ENCODE measurements around the gene GPATCH4.

The GPATCH4 gene

GRCh38 chr1:156602557-156602993 is 1.3 kb upstream of the GPATCH4 start:
- peak in 2 of 3 experiments; percentile 14 to 19 for TF ChIP-seq CTCF (IDR thresholded peaks at IDR 0.05; ENCODE audit: unreplicated experiment in 3 of 3)
- H3K27me3 Mint-ChIP-seq (ENCODE audit: low read depth) = no peaks in the 10 kb centered on the region
- peak overlapping the region in 2 of 3 experiments; percentile 40 to 67 for H3K27ac Mint-ChIP-seq
- peaks cover 9% of the 10 kb centered on the region for H3K36me3 Mint-ChIP-seq (ENCODE audit: low read depth)
- H3K9me3 Mint-ChIP-seq = no peaks in the 10 kb centered on the region
- H3K4me3 Mint-ChIP-seq = peak overlapping the region; percentile 65 to 79 (median 74)
- H3K4me1 Mint-ChIP-seq = peaks cover 10% of the 10 kb centered on the region

DNA sequence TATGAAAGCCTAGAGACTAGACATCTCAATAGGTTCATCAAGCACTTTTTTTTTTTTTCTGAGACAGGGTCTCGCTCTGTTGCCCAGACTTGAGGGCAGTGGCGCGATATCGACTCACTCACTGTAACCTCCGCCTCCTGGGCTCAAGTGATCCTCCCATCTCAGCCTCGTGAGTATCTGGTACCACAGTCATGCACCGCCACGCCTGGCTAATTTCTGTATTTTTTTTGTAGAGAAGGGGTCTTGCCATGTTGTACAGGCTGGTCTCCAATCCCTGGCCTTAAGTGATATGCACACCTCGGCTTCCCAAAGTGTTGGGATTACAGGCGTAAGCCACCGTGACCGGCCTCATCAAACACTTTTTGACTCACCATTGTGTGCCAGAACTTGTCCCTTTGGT is 613 bp upstream of the GPATCH4 start:
- H3K4me1 Mint-ChIP-seq = peaks cover 10% of the 10 kb centered on the region
- H3K27ac Mint-ChIP-seq = peak overlapping the region; percentile 57 to 84 (median 82)
- no peaks in the 10 kb centered on the region for H3K27me3 Mint-ChIP-seq (ENCODE audit: low read depth)
- H3K36me3 Mint-ChIP-seq (ENCODE audit: low read depth) = peaks cover 13% of the 10 kb centered on the region
- TF ChIP-seq CTCF (IDR thresholded peaks at IDR 0.05; ENCODE audit: unreplicated experiment in 3 of 3) = no peak
- H3K9me3 Mint-ChIP-seq = no peaks in the 10 kb centered on the region
- peak overlapping the region; percentile 91 to 99 (median 97) for H3K4me3 Mint-ChIP-seq

DNA sequence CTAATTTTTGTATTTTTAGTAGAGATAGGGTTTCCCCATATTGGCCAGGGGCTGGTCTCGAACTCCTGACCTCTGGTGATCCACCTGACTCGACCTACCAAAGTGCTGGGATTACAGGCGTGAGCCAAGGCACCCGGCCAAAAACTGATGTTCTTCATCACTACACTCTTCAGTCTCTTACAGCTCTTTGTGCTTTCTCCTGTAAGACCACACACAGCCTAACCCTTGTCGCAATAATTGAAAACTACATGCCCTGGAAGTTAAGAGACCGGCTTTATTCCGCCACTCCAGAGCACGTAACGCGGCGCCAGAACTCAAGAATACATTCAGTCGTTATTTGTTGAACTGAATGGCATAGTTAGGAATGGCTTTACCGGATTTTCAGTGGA is 552 bp downstream of the GPATCH4 start:
- Mint-ChIP-seq H3K4me3 (peak overlapping the region; percentile 91 to 99 (median 97)), H3K4me1 (peaks cover 10% of the 10 kb centered on the region), H3K27me3 (ENCODE audit: low read depth) (no peaks in the 10 kb centered on the region), H3K9me3 (no peaks in the 10 kb centered on the region), H3K27ac (peak overlapping the region; percentile 57 to 84 (median 82)), H3K36me3 (ENCODE audit: low read depth) (peaks cover 21% of the 10 kb centered on the region)
- no peak for TF ChIP-seq CTCF (IDR thresholded peaks at IDR 0.05; ENCODE audit: unreplicated experiment in 3 of 3)

DNA sequence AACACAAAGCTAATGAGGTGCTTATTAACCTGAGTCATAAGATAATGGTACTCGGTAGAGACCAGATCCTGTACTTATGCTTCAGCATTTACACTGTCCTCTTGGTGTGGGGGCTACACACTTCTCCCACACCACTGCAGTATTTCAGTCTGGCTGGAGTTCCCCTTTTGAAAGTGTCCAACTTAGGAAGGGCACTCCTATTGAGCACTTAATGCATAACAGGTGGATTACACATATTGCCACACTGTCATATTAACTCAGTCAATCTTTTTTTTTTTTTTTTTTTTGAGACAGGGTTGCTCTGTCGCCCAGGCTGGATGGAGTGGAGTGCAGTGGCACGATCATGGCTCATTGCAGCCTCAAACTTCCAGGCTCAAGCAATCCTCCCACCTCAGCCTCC is 1.5 kb downstream of the GPATCH4 start:
- Mint-ChIP-seq H3K27ac (no peak overlapping the region), H3K9me3 (no peaks in the 10 kb centered on the region), H3K4me1 (peaks cover 10% of the 10 kb centered on the region), H3K4me3 (peak overlapping the region; percentile 21 to 99 (median 24)), H3K36me3 (ENCODE audit: low read depth) (peaks cover 30% of the 10 kb centered on the region), H3K27me3 (ENCODE audit: low read depth) (no peaks in the 10 kb centered on the region)
- no peak for TF ChIP-seq CTCF (IDR thresholded peaks at IDR 0.05; ENCODE audit: unreplicated experiment in 3 of 3)

GRCh38 chr1:156598731-156599432 is 2.4 kb downstream of the GPATCH4 start:
- Mint-ChIP-seq H3K36me3 (ENCODE audit: low read depth) (peaks cover 30% of the 10 kb centered on the region), H3K4me3 (peak overlapping the region in 2 of 3 experiments; percentile 24 to 27), H3K27me3 (ENCODE audit: low read depth) (no peaks in the 10 kb centered on the region), H3K9me3 (no peaks in the 10 kb centered on the region), H3K4me1 (peaks cover 10% of the 10 kb centered on the region), H3K27ac (no peak overlapping the region)
- TF ChIP-seq CTCF (IDR thresholded peaks at IDR 0.05; ENCODE audit: unreplicated experiment in 3 of 3) = no peak

- H3K4me3 Mint-ChIP-seq = peak overlapping the region in 1 of 3 experiments; percentile 27
- no peak for TF ChIP-seq CTCF (IDR thresholded peaks at IDR 0.05; ENCODE audit: unreplicated experiment in 3 of 3)
- H3K36me3 Mint-ChIP-seq (ENCODE audit: low read depth) = peaks cover 30% of the 10 kb centered on the region
- H3K9me3 Mint-ChIP-seq = no peaks in the 10 kb centered on the region
- no peak overlapping the region for H3K27ac Mint-ChIP-seq
- peaks cover 10% of the 10 kb centered on the region for H3K4me1 Mint-ChIP-seq
- no peaks in the 10 kb centered on the region for H3K27me3 Mint-ChIP-seq (ENCODE audit: low read depth)
Measured at GRCh38 chr1:156598125-156598524, 3.2 kb downstream of the GPATCH4 start.

Measured in nephron (organoid).